K562 (cell line): Measurements from ENCODE around the gene KCND2. TPM values are rescaled to one million over a fixed set of nuclear protein-coding genes. Genes with fewer than 3 reads are reported as not detected.

Experiments
- ATAC-seq: fragments of 200-7000 bp; cut with Tn5 transposase; 3 replicates; pipeline ENCODE4 v1.9.1; 2020; ENCODE audit warnings: moderate library complexity
- BruUV-seq: library from RNA; stranded (reverse); fragments of 400-500 nt; replicated peaks from 2 replicates; lab custom pipeline; 2021; lab: Mats Ljungman, UMichigan
- CTCF ChIA-PET: fragments of 300-600 bp; formaldehyde crosslinking; extraction: SDS; loops from one replicate; lab custom pipeline; 2021; ENCODE audit warnings: low intra/inter-chr PET ratio; lab: Yijun Ruan, JAX
- POLR2A ChIA-PET: fragments of 300-600, 350-650 bp; sonication (Branson Sonifier 250); formaldehyde crosslinking; extraction: SDS; loops from one replicate; lab custom pipeline; 2021; ENCODE audit warnings: antibody characterized with exemption, inconsistent platforms; lab: Yijun Ruan, JAX
- DNase-seq, 4 experiments: peaks; one replicate each; pipeline versions ENCODE4 v3.0.0 to v3.0.0-alpha.2; 2011 to 2018; ENCODE audit warnings: low spot score in 3 of 4, mixed read lengths in 3 of 4; ENCODE audit errors: extremely low read depth in 1 of 4
- FAIRE-seq: peaks from 2 replicates; lab custom pipeline; 2011; peaks lifted over from hg19 to GRCh38; lab: Jason Lieb, UNC
- H2AFZ ChIP-seq: 2 replicates; pipeline ENCODE4 v1.6.0; 2011; ENCODE audit warnings: low read depth, low read length, control low read depth, inconsistent platforms
- H3K27ac ChIP-seq: fragments of 200-600 bp; 3 replicates; pipeline ENCODE4 v1.8.0; 2011; ENCODE audit warnings: low read depth, mild to moderate bottlenecking, control low read depth, inconsistent platforms, low read length, moderate library complexity, mixed read lengths; ENCODE audit errors: extremely low read depth
- H3K27me3 ChIP-seq, 2 experiments: fragments of 300-600 bp in 1 of 2; 2 replicates in 1 of 2; 3 replicates in 1 of 2; pipeline versions ENCODE4 v1.6.0 to v1.8.0; 2011; ENCODE audit warnings: inconsistent platforms in 2 of 2, low read length in 2 of 2, mild to moderate bottlenecking in 1 of 2, mixed read lengths in 1 of 2, moderate library complexity in 1 of 2; ENCODE audit not compliant: control insufficient read depth in 2 of 2, insufficient read depth in 2 of 2
- H3K36me3 ChIP-seq: fragments of 300-600 bp; 3 replicates; pipeline ENCODE4 v1.8.0; 2011; ENCODE audit warnings: mild to moderate bottlenecking, low read length, inconsistent platforms; ENCODE audit not compliant: control insufficient read depth, insufficient read depth
- H3K4me1 ChIP-seq, 2 experiments: fragments of 200-600 bp in 1 of 2; replicated peaks in 1 of 2; 2 replicates in 1 of 2; 3 replicates in 1 of 2; pipeline versions ENCODE4 v1.5.1 to v1.8.0; 2011; ENCODE audit warnings: inconsistent platforms in 2 of 2, low read length in 2 of 2, mild to moderate bottlenecking in 1 of 2, mixed read lengths in 1 of 2, moderate library complexity in 1 of 2; ENCODE audit not compliant: control insufficient read depth in 2 of 2, insufficient read depth in 2 of 2
- H3K4me2 ChIP-seq: 2 replicates; pipeline ENCODE4 v1.6.1; 2011; ENCODE audit warnings: low read length, control low read depth, inconsistent platforms, mixed read lengths; ENCODE audit not compliant: insufficient read depth
- H3K4me3 ChIP-seq: fragments of 200-600 bp; sonication (generic), shearing (Covaris generic); 2 replicates; pipeline ENCODE4 v1.5.1; 2016; ENCODE audit warnings: control low read depth, inconsistent platforms
- H3K79me2 ChIP-seq: fragments of 200-600 bp; 3 replicates; pipeline ENCODE4 v1.8.0; 2011; ENCODE audit warnings: low read length, inconsistent platforms; ENCODE audit not compliant: control insufficient read depth, insufficient read depth
- H3K9ac ChIP-seq, 2 experiments: 2 replicates each; pipeline versions ENCODE4 v1.6.0 to v1.6.1; 2011; ENCODE audit warnings: low read depth in 2 of 2, low read length in 2 of 2, control low read depth in 1 of 2, inconsistent platforms in 1 of 2, mild to moderate bottlenecking in 1 of 2, mixed read lengths in 1 of 2; ENCODE audit not compliant: insufficient read depth in 1 of 2
- H3K9me1 ChIP-seq: one replicate; pipeline ENCODE4 v1.6.0; 2011; ENCODE audit warnings: inconsistent platforms, mild to moderate bottlenecking, low read length, moderate library complexity; ENCODE audit not compliant: control insufficient read depth, insufficient read depth
- H3K9me3 ChIP-seq: replicated peaks from 2 replicates; pipeline ENCODE4 v1.5.1; 2011; ENCODE audit warnings: low read depth, low read length, inconsistent platforms; ENCODE audit not compliant: control insufficient read depth, insufficient read depth
- H4K20me1 ChIP-seq: replicated peaks from 2 replicates; pipeline ENCODE4 v1.6.1; 2011; ENCODE audit warnings: low read length, inconsistent platforms, mixed read lengths; ENCODE audit not compliant: control insufficient read depth, insufficient read depth
- HNRNPK ChIP-seq: fragments of 200-400 bp; formaldehyde crosslinking; IDR thresholded peaks from one replicate; pipeline ENCODE4 v1.6.1; 2018; ENCODE audit warnings: mild to moderate bottlenecking, low read depth, low read length; ENCODE audit not compliant: poor library complexity, severe bottlenecking
- NKRF ChIP-seq: fragments of 450-650 bp; IDR thresholded peaks from 2 replicates; pipeline ENCODE4 v1.6.1; 2016; ENCODE audit warnings: borderline replicate concordance
- RBM22 ChIP-seq: fragments of 200-400 bp; formaldehyde crosslinking; IDR thresholded peaks from 2 replicates; pipeline ENCODE4 v1.6.1; 2018; ENCODE audit warnings: low read length, low read depth; ENCODE audit not compliant: poor library complexity, severe bottlenecking
- SMARCB1 ChIP-seq: IDR thresholded peaks from 2 replicates; pipeline ENCODE4 v1.6.1; 2011; ENCODE audit warnings: improper control_type of control experiment, low read depth; ENCODE audit not compliant: insufficient read length
- SREBF2 ChIP-seq: sonication (generic); formaldehyde crosslinking; IDR thresholded peaks from 2 replicates; pipeline ENCODE4 v1.4.0; 2020; ENCODE audit warnings: mild to moderate bottlenecking, missing genetic modification reagents
- TAF1 ChIP-seq: IDR thresholded peaks from 2 replicates; pipeline ENCODE4 v1.6.1; 2011; ENCODE audit warnings: mild to moderate bottlenecking, low read length, moderate library complexity; ENCODE audit not compliant: insufficient read depth, control insufficient read depth, severe bottlenecking; ENCODE audit errors: extremely low read depth
- XRCC5 ChIP-seq: fragments of 200-400 bp; formaldehyde crosslinking; IDR thresholded peaks from 2 replicates; pipeline ENCODE4 v1.6.1; 2017; ENCODE audit warnings: low read depth, mild to moderate bottlenecking, low read length
- ZBTB34 ChIP-seq: fragments of 250-450 bp; sonication (Bioruptor Pico); IDR thresholded peaks from 2 replicates; pipeline ENCODE4 v1.8.0; 2021; ENCODE audit warnings: mild to moderate bottlenecking, moderate library complexity
- ZNF407 ChIP-seq: fragments of 450-650 bp; IDR thresholded peaks from 2 replicates; pipeline ENCODE4 v1.6.1; 2016; ENCODE audit warnings: low read depth
- ZNF830 ChIP-seq: fragments of 250-450 bp; sonication (Bioruptor Pico); IDR thresholded peaks from 2 replicates; pipeline ENCODE4 v1.5.0; 2021; ENCODE audit warnings: mild to moderate bottlenecking
- WGBS: fragments of 100-300 bp; shearing (Covaris generic); methylation state at CpG from one replicate; pipeline ENCODE4 v1.1.6; 2016; ENCODE audit warnings: low coverage, mixed read lengths; ENCODE audit not compliant: insufficient coverage; ENCODE audit errors: missing lambda C conversion rate; 5-methylcytosine and 5-hydroxymethylcytosine counted together
- in situ Hi-C: fragments of 300-500 bp; cut with MboI; formaldehyde crosslinking; loops from 4 replicates; pipeline ENCODE4 v1.15.0; 2018; ENCODE audit warnings: inconsistent platforms, mixed read lengths
- intact Hi-C: fragments of 100-400 bp; cut with micrococcal nuclease; formaldehyde crosslinking; loops from 2 replicates; pipeline ENCODE4 v1.14.2; 2022
- polyA plus RNA-seq, 8 experiments: library from polyadenylated mRNA; depleted of rRNA in 4 of 8; stranded (reverse) in 5 of 8; unstranded in 3 of 8; fragments of >200 nt; fragmentation: Nextera tagmentation in 2 of 8; fragmentation: Illumina TruSeq in 1 of 8; extraction: Ambion mirVana in 2 of 8; extraction: Trizol in 1 of 8; gene quantifications; 2 replicates each; pipeline versions ENCODE4 v1.2.1 to v1.2.3, GENCODE V29; 2011 to 2014; ENCODE audit warnings: inconsistent platforms in 1 of 8, missing spikeins in 1 of 8
- total RNA-seq, 7 experiments: library from RNA; depleted of rRNA in 6 of 7; stranded (reverse); fragments of >200 nt in 6 of 7; fragmentation: Illumina TruSeq in 2 of 7; extraction: Trizol in 2 of 7; gene quantifications; 2 replicates each; pipeline versions ENCODE4 v1.2.1 to v1.2.3, GENCODE V29; 2011 to 2021; ENCODE audit warnings: low replicate concordance in 1 of 7

Gene KCND2
- total and polyA plus RNA-seq, 9 of the 15 experiments (the other 6 are each of a cell fraction or from before 2014, with no cell fraction given) = 0.03 to 0.12 TPM; not detected in 7

- Histone ChIP-seq H3K27me3 (no peaks in the 10 kb centered on the region), H3K36me3 (no peaks in the 10 kb centered on the region), H2AFZ (no peak overlapping the region), H3K79me2 (no peaks in the 10 kb centered on the region), H3K4me2 (no peak overlapping the region), H3K9ac (no peak overlapping the region), H3K4me1 (no peaks in the 10 kb centered on the region), H3K9me1 (no peaks in the 10 kb centered on the region), H3K27ac (no peak overlapping the region), H3K9me3 (no peaks in the 10 kb centered on the region), H4K20me1 (no peaks in the 10 kb centered on the region), H3K4me3 (no peak overlapping the region)
- FAIRE-seq = no peak
- ChIA-PET POLR2A (interaction anchor here (0.6 to 2.7 kb wide), 3 partner anchors 8 to 237 kb away, joined by 3 to 7 read pairs (median 3); no protein-coding TSS in a partner anchor), CTCF (no interaction called here)
- in situ Hi-C loops (no loop called here), intact Hi-C loops (no loop called here)
- no TSS peak for BruUV-seq
- no peak for ATAC-seq
- no peak for DNase-seq
- WGBS = 0% methylated on average over 2 of the region's 2 CpGs
- TF ChIP-seq NKRF (no peak), SMARCB1 (no peak), XRCC5 (no peak), ZBTB34 (CRISPR knock-in tag) (no peak), HNRNPK (no peak), SREBF2 (CRISPR knock-in tag) (no peak), ZNF407 (no peak), TAF1 (no peak), RBM22 (no peak), ZNF830 (CRISPR knock-in tag) (no peak)
Observed at GRCh38 chr7:120718361-120718760, 445.4 kb downstream of the KCND2 start.
